HEK293 (cell line): Measurements from ENCODE around the gene POLR2E.

Experiments used
- CTCF ChIA-PET: fragments of 350-600 bp; formaldehyde crosslinking; extraction: SDS; loops from one replicate; lab custom pipeline; 2021; ENCODE audit warnings: antibody characterized with exemption; lab: Yijun Ruan, JAX
- POLR2A ChIA-PET: fragments of 300-600 bp; formaldehyde crosslinking; extraction: SDS; loops from one replicate; lab custom pipeline; 2020; ENCODE audit warnings: antibody characterized with exemption, inconsistent platforms; lab: Yijun Ruan, JAX
- H3K27ac ChIP-seq: fragments of 200-500 bp; sonication (Bioruptor generic); 2 replicates; pipeline ENCODE4 v1.5.1; 2014; ENCODE audit warnings: low read depth, low read length, control low read depth, inconsistent platforms; ENCODE audit errors: extremely low read depth
- H3K36me3 ChIP-seq, 2 experiments: fragments of 200-500 bp in 1 of 2; sonication (Bioruptor generic) in 1 of 2; 1 replicate in 1 of 2; 2 replicates in 1 of 2; pipeline ENCODE4 v1.5.1; 2014 to 2017; ENCODE audit warnings: inconsistent platforms in 2 of 2, low read length in 2 of 2; ENCODE audit not compliant: control insufficient read depth in 2 of 2, insufficient read depth in 1 of 2
- H3K4me1 ChIP-seq: fragments of 200-500 bp; sonication (Bioruptor generic); 2 replicates; pipeline ENCODE4 v1.5.1; 2014; ENCODE audit warnings: mild to moderate bottlenecking, low read length, inconsistent platforms; ENCODE audit not compliant: control insufficient read depth, insufficient read depth
- H3K4me3 ChIP-seq: 2 replicates; pipeline ENCODE4 v1.5.1; 2011; ENCODE audit warnings: low read depth, mild to moderate bottlenecking, control low read depth, low read length, moderate library complexity
- H3K9me3 ChIP-seq: fragments of 200-500 bp; sonication (Bioruptor generic); 2 replicates; pipeline ENCODE4 v1.5.1; 2014; ENCODE audit warnings: low read depth, low read length, inconsistent platforms; ENCODE audit not compliant: control insufficient read depth, insufficient read depth
- EGR2 ChIP-seq: fragments of 450-650 bp; formaldehyde crosslinking; IDR thresholded peaks from 2 replicates; pipeline ENCODE4 v1.5.1; 2016; ENCODE audit warnings: low read depth, missing biosample characterization, missing genetic modification characterization
- ELK4 ChIP-seq: IDR thresholded peaks from 2 replicates; pipeline ENCODE4 v1.6.1; 2011; ENCODE audit warnings: mild to moderate bottlenecking, low read depth, low read length, borderline replicate concordance
- GFI1B ChIP-seq: fragments of 450-650 bp; formaldehyde crosslinking; IDR thresholded peaks from 2 replicates; pipeline ENCODE4 v1.5.1; 2016; ENCODE audit warnings: missing biosample characterization, missing genetic modification characterization
- KLF16 ChIP-seq: fragments of 450-650 bp; formaldehyde crosslinking; IDR thresholded peaks from 2 replicates; pipeline ENCODE4 v1.5.1; 2017; ENCODE audit warnings: missing biosample characterization, missing genetic modification characterization
- KLF9 ChIP-seq: fragments of 450-650 bp; formaldehyde crosslinking; IDR thresholded peaks from 2 replicates; pipeline ENCODE4 v1.5.1; 2016; ENCODE audit warnings: missing biosample characterization, missing genetic modification characterization, low read depth
- OVOL3 ChIP-seq: fragments of 450-650 bp; formaldehyde crosslinking; IDR thresholded peaks from 2 replicates; pipeline ENCODE4 v1.5.1; 2016; ENCODE audit warnings: missing biosample characterization, missing genetic modification characterization
- SALL2 ChIP-seq: fragments of 450-650 bp; formaldehyde crosslinking; IDR thresholded peaks from 2 replicates; pipeline ENCODE4 v1.5.0; 2017; ENCODE audit warnings: missing biosample characterization, mild to moderate bottlenecking, missing genetic modification characterization, borderline replicate concordance
- SP2 ChIP-seq: fragments of 450-650 bp; formaldehyde crosslinking; IDR thresholded peaks from 2 replicates; pipeline ENCODE4 v1.5.1; 2016; ENCODE audit warnings: missing biosample characterization, missing genetic modification characterization
- SP3 ChIP-seq: fragments of 450-650 bp; formaldehyde crosslinking; IDR thresholded peaks from 2 replicates; pipeline ENCODE4 v1.5.1; 2016; ENCODE audit warnings: missing biosample characterization, missing genetic modification characterization
- TCF7L2 ChIP-seq: IDR thresholded peaks from 2 replicates; pipeline ENCODE4 v1.6.1; 2011; ENCODE audit warnings: low read depth, mild to moderate bottlenecking, inconsistent platforms, low read length, moderate library complexity, borderline replicate concordance
- ZBTB1 ChIP-seq: fragments of 450-650 bp; formaldehyde crosslinking; IDR thresholded peaks from 2 replicates; pipeline ENCODE4 v1.5.1; 2016; ENCODE audit warnings: missing biosample characterization, missing genetic modification characterization
- ZNF157 ChIP-seq: fragments of 450-650 bp; formaldehyde crosslinking; IDR thresholded peaks from 2 replicates; pipeline ENCODE4 v1.5.1; 2016; ENCODE audit warnings: missing biosample characterization, missing genetic modification characterization
- ZNF169 ChIP-seq: fragments of 450-650 bp; formaldehyde crosslinking; IDR thresholded peaks from 2 replicates; pipeline ENCODE4 v1.5.1; 2016; ENCODE audit warnings: missing biosample characterization, missing genetic modification characterization
- ZNF221 ChIP-seq: fragments of 450-650 bp; formaldehyde crosslinking; IDR thresholded peaks from 2 replicates; pipeline ENCODE4 v1.5.1; 2017; ENCODE audit warnings: missing biosample characterization, missing genetic modification characterization, borderline replicate concordance
- ZNF404 ChIP-seq: fragments of 450-650 bp; formaldehyde crosslinking; IDR thresholded peaks from 2 replicates; pipeline ENCODE4 v1.5.1; 2017; ENCODE audit warnings: missing biosample characterization, missing genetic modification characterization
- ZNF433 ChIP-seq: fragments of 450-650 bp; formaldehyde crosslinking; IDR thresholded peaks from 2 replicates; pipeline ENCODE4 v1.5.1; 2016; ENCODE audit warnings: missing biosample characterization, missing genetic modification characterization, low read depth
- ZNF501 ChIP-seq: fragments of 450-650 bp; formaldehyde crosslinking; IDR thresholded peaks from 2 replicates; pipeline ENCODE4 v1.5.1; 2016; ENCODE audit warnings: missing biosample characterization, missing genetic modification characterization
- ZNF510 ChIP-seq: fragments of 450-650 bp; formaldehyde crosslinking; IDR thresholded peaks from 2 replicates; pipeline ENCODE4 v1.5.1; 2018; ENCODE audit warnings: mild to moderate bottlenecking, missing genetic modification characterization, missing biosample characterization; ENCODE audit not compliant: insufficient replicate concordance
- ZNF549 ChIP-seq: fragments of 450-650 bp; IDR thresholded peaks from 2 replicates; pipeline ENCODE4 v1.5.1; 2018; ENCODE audit warnings: missing biosample characterization, missing genetic modification characterization, mild to moderate bottlenecking, inconsistent platforms, moderate library complexity
- ZNF558 ChIP-seq: fragments of 450-650 bp; formaldehyde crosslinking; IDR thresholded peaks from 2 replicates; pipeline ENCODE4 v1.5.1; 2016; ENCODE audit warnings: missing biosample characterization, missing genetic modification characterization
- ZNF600 ChIP-seq: fragments of 450-650 bp; formaldehyde crosslinking; IDR thresholded peaks from 2 replicates; pipeline ENCODE4 v1.5.1; 2016; ENCODE audit warnings: missing biosample characterization, missing genetic modification characterization
- ZNF654 ChIP-seq: fragments of 450-650 bp; formaldehyde crosslinking; IDR thresholded peaks from 2 replicates; pipeline ENCODE4 v1.5.1; 2016; ENCODE audit warnings: low read depth, missing biosample characterization, missing genetic modification characterization
- ZNF664 ChIP-seq: fragments of 450-650 bp; formaldehyde crosslinking; IDR thresholded peaks from 2 replicates; pipeline ENCODE4 v1.5.1; 2016; ENCODE audit warnings: missing biosample characterization, missing genetic modification characterization
- ZNF776 ChIP-seq: fragments of 450-650 bp; formaldehyde crosslinking; IDR thresholded peaks from 2 replicates; pipeline ENCODE4 v1.5.0; 2017; ENCODE audit warnings: missing biosample characterization, missing genetic modification characterization, borderline replicate concordance
- ZNF791 ChIP-seq: fragments of 450-650 bp; formaldehyde crosslinking; IDR thresholded peaks from 2 replicates; pipeline ENCODE4 v1.5.1; 2016; ENCODE audit warnings: missing biosample characterization, missing genetic modification characterization
- ZNF843 ChIP-seq: fragments of 450-650 bp; formaldehyde crosslinking; IDR thresholded peaks from 2 replicates; pipeline ENCODE4 v1.5.1; 2016; ENCODE audit warnings: missing biosample characterization, missing genetic modification characterization
- TF ChIP-seq, protein P1 (sequence below): fragments of 450-650 bp; formaldehyde crosslinking; IDR thresholded peaks from 2 replicates; pipeline ENCODE4 v1.5.0; 2017; ENCODE audit warnings: missing biosample characterization, missing genetic modification characterization, borderline replicate concordance
- TF ChIP-seq, protein P2 (sequence below): fragments of 450-650 bp; formaldehyde crosslinking; IDR thresholded peaks from 2 replicates; pipeline ENCODE4 v1.5.1; 2016; ENCODE audit warnings: missing biosample characterization, missing genetic modification characterization
- TF ChIP-seq, protein P3 (sequence below): fragments of 450-650 bp; formaldehyde crosslinking; IDR thresholded peaks from 2 replicates; pipeline ENCODE4 v1.5.1; 2016; ENCODE audit warnings: missing biosample characterization, missing genetic modification characterization
- TF ChIP-seq, protein P4 (sequence below): fragments of 450-650 bp; formaldehyde crosslinking; IDR thresholded peaks from 2 replicates; pipeline ENCODE4 v1.5.1; 2017; ENCODE audit warnings: missing biosample characterization, missing genetic modification characterization

The POLR2E gene

GRCh38 chr19:1122972-1123363 is 27.8 kb upstream of the POLR2E start:
- peaks cover 7 to 56% of the 10 kb centered on the region in 2 experiments; a peak in 2 of 3 replicates for H3K36me3 ChIP-seq
- ChIA-PET CTCF (interaction anchor here (1.1 kb wide), 1 partner anchor 118 kb away, joined by 3 read pairs; no protein-coding TSS in a partner anchor), POLR2A (interaction anchor here (1.0 kb wide), 2 partner anchors 64 to 146 kb away, joined by 4 read pairs; partner anchors contain the start of gene CIRBP)
- TF ChIP-seq ZNF433 (tag by site-specific recombination) (no peak), ZNF776 (tag by site-specific recombination) (no peak), ZBTB1 (tag by site-specific recombination) (no peak), SP2 (tag by site-specific recombination) (peak; percentile 35; the same call in 1 of the 2 replicates), ELK4 (no peak), ZNF501 (no peak), SALL2 (no peak), ZNF404 (no peak), KLF16 (peak; percentile 52; the same call in 1 of the 2 replicates), ZNF157 (tag by site-specific recombination) (no peak), ZNF791 (no peak), ZNF558 (tag by site-specific recombination) (no peak), TCF7L2 (no peak), ZNF169 (no peak), ZNF221 (tag by site-specific recombination) (no peak), KLF9 (tag by site-specific recombination) (peak; percentile 97), SP3 (tag by site-specific recombination) (peak; percentile 76), ZNF654 (tag by site-specific recombination) (no peak), ZNF510 (no peak), ZNF664 (tag by site-specific recombination) (no peak), ZNF549 (tag by site-specific recombination) (no peak), EGR2 (tag by site-specific recombination) (no peak), ZNF600 (tag by site-specific recombination) (peak; percentile 95), OVOL3 (no peak), GFI1B (no peak), ZNF843 (no peak)
- TF ChIP-seq, protein P1, sequence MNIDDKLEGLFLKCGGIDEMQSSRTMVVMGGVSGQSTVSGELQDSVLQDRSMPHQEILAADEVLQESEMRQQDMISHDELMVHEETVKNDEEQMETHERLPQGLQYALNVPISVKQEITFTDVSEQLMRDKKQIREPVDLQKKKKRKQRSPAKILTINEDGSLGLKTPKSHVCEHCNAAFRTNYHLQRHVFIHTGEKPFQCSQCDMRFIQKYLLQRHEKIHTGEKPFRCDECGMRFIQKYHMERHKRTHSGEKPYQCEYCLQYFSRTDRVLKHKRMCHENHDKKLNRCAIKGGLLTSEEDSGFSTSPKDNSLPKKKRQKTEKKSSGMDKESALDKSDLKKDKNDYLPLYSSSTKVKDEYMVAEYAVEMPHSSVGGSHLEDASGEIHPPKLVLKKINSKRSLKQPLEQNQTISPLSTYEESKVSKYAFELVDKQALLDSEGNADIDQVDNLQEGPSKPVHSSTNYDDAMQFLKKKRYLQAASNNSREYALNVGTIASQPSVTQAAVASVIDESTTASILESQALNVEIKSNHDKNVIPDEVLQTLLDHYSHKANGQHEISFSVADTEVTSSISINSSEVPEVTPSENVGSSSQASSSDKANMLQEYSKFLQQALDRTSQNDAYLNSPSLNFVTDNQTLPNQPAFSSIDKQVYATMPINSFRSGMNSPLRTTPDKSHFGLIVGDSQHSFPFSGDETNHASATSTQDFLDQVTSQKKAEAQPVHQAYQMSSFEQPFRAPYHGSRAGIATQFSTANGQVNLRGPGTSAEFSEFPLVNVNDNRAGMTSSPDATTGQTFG (tag by site-specific recombination): no peak
- TF ChIP-seq, protein P2, sequence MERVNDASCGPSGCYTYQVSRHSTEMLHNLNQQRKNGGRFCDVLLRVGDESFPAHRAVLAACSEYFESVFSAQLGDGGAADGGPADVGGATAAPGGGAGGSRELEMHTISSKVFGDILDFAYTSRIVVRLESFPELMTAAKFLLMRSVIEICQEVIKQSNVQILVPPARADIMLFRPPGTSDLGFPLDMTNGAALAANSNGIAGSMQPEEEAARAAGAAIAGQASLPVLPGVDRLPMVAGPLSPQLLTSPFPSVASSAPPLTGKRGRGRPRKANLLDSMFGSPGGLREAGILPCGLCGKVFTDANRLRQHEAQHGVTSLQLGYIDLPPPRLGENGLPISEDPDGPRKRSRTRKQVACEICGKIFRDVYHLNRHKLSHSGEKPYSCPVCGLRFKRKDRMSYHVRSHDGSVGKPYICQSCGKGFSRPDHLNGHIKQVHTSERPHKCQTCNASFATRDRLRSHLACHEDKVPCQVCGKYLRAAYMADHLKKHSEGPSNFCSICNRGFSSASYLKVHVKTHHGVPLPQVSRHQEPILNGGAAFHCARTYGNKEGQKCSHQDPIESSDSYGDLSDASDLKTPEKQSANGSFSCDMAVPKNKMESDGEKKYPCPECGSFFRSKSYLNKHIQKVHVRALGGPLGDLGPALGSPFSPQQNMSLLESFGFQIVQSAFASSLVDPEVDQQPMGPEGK (tag by site-specific recombination): peak; percentile 16; the same call in 1 of the 2 replicates
- TF ChIP-seq, protein P3, sequence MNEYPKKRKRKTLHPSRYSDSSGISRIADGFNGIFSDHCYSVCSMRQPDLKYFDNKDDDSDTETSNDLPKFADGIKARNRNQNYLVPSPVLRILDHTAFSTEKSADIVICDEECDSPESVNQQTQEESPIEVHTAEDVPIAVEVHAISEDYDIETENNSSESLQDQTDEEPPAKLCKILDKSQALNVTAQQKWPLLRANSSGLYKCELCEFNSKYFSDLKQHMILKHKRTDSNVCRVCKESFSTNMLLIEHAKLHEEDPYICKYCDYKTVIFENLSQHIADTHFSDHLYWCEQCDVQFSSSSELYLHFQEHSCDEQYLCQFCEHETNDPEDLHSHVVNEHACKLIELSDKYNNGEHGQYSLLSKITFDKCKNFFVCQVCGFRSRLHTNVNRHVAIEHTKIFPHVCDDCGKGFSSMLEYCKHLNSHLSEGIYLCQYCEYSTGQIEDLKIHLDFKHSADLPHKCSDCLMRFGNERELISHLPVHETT (tag by site-specific recombination): no peak
- TF ChIP-seq, protein P4, sequence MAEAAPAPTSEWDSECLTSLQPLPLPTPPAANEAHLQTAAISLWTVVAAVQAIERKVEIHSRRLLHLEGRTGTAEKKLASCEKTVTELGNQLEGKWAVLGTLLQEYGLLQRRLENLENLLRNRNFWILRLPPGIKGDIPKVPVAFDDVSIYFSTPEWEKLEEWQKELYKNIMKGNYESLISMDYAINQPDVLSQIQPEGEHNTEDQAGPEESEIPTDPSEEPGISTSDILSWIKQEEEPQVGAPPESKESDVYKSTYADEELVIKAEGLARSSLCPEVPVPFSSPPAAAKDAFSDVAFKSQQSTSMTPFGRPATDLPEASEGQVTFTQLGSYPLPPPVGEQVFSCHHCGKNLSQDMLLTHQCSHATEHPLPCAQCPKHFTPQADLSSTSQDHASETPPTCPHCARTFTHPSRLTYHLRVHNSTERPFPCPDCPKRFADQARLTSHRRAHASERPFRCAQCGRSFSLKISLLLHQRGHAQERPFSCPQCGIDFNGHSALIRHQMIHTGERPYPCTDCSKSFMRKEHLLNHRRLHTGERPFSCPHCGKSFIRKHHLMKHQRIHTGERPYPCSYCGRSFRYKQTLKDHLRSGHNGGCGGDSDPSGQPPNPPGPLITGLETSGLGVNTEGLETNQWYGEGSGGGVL (tag by site-specific recombination): no peak

More at GRCh38 chr19:1122972-1123363, 27.8 kb upstream of the POLR2E start:
- Histone ChIP-seq H3K27ac (no peak overlapping the region), H3K4me1 (no peaks in the 10 kb centered on the region), H3K4me3 (no peak overlapping the region), H3K9me3 (no peaks in the 10 kb centered on the region)
